Activated naive CD8-positive, alpha-beta T cell (primary cell): ENCODE results near the gene SOWAHA.

Experiments
- H3K27ac Mint-ChIP-seq: one replicate; pipeline ENCODE4 v1.8.0; 2021; ENCODE audit warnings: mixed read lengths
- H3K27me3 Mint-ChIP-seq: one replicate; pipeline ENCODE4 v1.8.0; 2021; ENCODE audit warnings: mixed read lengths
- H3K36me3 Mint-ChIP-seq: one replicate; pipeline ENCODE4 v1.8.0; 2021; ENCODE audit warnings: mixed read lengths
- H3K4me1 Mint-ChIP-seq: one replicate; pipeline ENCODE4 v1.8.0; 2021; ENCODE audit warnings: low read depth, mixed read lengths
- H3K4me3 Mint-ChIP-seq: one replicate; pipeline ENCODE4 v1.8.0; 2021; ENCODE audit warnings: mild to moderate bottlenecking, mixed read lengths
- H3K9me3 Mint-ChIP-seq: one replicate; pipeline ENCODE4 v1.8.0; 2021; ENCODE audit warnings: low read depth, mixed read lengths

SOWAHA gene

DNA sequence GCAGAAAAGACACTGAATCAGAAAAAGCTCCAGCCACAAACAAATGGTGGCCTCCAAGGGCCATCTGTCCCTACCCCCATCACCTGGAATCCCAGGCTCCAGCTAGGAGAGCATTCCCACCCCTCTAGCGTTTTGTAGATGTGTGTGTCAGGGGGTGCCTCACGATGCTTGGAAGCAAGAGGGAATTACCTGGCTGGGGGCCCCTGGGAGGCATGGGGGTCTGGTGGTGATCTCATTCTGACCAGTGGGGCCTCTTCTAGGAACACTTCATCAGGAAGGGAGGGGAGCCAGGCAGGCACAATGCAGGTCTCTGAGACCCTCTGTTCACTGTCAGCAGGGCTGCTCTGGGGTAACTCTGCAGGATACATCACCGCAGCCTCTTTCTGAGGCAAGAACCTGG lies 11.3 kb downstream of the SOWAHA start:
- H3K9me3 Mint-ChIP-seq, result no peaks in the 10 kb centered on the region
- H3K36me3 Mint-ChIP-seq, result no peaks in the 10 kb centered on the region
- H3K4me3 Mint-ChIP-seq, result peak overlapping the region; percentile 62
- peaks cover 23% of the 10 kb centered on the region for H3K27me3 Mint-ChIP-seq
- H3K27ac Mint-ChIP-seq, result no peak overlapping the region
- peaks cover 13% of the 10 kb centered on the region for H3K4me1 Mint-ChIP-seq

DNA sequence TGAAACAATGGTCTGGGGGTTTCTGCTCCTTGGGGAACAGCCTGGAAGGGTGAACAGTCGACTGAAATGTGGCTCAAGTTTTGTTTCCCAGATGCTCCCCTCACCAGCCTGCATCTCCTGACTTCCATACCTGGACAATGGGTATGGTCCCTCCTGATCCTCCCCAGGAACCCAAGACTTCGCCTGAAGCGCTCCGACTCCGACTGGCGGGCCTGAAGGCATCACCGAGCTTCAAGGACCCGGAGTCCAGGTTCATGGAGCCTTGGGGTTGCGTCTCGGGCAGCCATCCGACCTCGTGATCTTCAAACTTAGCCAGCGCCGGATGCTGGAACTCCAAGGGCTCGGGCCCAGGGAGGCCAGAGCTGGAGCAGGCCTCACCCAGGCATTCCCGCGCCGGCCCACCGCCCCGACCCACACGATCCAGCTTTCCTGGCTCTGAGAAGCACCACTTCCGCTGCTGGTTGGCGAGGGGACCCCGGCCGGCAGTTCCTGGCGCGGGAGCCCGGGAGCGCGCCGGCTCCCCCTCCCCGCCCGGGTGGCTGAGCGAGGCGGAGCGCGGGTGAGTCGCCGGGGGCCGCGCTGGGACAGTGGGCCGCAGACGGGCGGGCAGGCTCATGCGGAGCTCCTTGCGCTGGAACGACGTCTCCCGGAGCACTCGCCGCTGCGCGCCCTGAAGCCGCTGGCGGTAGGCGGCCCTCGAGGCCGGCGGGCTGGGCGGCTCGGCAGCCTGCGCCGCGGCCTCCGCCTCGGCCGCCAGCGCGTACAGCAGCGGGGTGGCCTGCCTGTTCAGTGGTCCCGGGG lies 12.1 kb downstream of the SOWAHA start:
- H3K27ac Mint-ChIP-seq, result no peak overlapping the region
- no peak overlapping the region for H3K4me3 Mint-ChIP-seq
- H3K36me3 Mint-ChIP-seq, result no peaks in the 10 kb centered on the region
- peaks cover 7% of the 10 kb centered on the region for H3K4me1 Mint-ChIP-seq
- no peaks in the 10 kb centered on the region for H3K9me3 Mint-ChIP-seq
- peaks cover 23% of the 10 kb centered on the region for H3K27me3 Mint-ChIP-seq

GRCh38 chr5:132825834-132826391 lies 12.8 kb downstream of the SOWAHA start:
- Mint-ChIP-seq H3K4me3 (peak overlapping the region; percentile 34), H3K27ac (no peak overlapping the region), H3K4me1 (peaks cover 6% of the 10 kb centered on the region)

DNA sequence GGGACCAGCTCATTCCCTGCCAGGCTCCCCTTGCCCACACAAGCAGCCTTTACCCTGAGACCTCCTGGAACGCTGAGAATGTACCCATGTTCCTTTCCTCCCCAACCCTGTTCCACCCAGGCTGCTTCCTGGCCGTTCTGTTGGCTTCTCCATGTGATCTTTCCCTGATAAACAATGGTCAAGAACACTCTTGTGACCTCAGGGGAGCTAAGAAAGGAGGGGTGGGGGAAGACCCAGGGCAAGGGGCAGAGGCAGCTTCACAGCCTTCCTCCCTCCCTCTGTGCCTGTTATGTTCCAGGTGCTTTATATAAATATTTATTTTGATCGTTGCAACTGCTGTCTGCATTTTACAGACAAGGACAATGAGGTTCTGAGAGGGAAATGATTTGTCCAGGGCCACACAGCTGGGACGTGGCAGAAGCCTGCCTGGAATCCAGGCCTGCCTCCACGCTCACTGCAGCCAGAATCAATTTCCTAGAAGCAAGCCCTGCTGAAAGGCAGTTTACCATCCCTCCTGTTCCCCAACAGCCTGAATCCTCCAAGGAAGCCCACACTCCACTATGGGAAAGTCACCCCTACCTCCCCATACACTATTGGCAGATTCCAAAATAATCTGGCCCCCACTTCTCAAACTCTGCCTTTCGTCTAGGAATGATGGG lies 13.5 kb downstream of the SOWAHA start:
- Mint-ChIP-seq H3K9me3 (no peaks in the 10 kb centered on the region), H3K4me1 (peaks cover 8% of the 10 kb centered on the region), H3K27ac (no peak overlapping the region), H3K4me3 (peak overlapping the region; percentile 52), H3K36me3 (no peaks in the 10 kb centered on the region), H3K27me3 (peaks cover 24% of the 10 kb centered on the region)

More at GRCh38 chr5:132825834-132826391, 12.8 kb downstream of the SOWAHA start:
- Mint-ChIP-seq H3K9me3 (no peaks in the 10 kb centered on the region), H3K27me3 (peaks cover 23% of the 10 kb centered on the region), H3K36me3 (no peaks in the 10 kb centered on the region)

DNA sequence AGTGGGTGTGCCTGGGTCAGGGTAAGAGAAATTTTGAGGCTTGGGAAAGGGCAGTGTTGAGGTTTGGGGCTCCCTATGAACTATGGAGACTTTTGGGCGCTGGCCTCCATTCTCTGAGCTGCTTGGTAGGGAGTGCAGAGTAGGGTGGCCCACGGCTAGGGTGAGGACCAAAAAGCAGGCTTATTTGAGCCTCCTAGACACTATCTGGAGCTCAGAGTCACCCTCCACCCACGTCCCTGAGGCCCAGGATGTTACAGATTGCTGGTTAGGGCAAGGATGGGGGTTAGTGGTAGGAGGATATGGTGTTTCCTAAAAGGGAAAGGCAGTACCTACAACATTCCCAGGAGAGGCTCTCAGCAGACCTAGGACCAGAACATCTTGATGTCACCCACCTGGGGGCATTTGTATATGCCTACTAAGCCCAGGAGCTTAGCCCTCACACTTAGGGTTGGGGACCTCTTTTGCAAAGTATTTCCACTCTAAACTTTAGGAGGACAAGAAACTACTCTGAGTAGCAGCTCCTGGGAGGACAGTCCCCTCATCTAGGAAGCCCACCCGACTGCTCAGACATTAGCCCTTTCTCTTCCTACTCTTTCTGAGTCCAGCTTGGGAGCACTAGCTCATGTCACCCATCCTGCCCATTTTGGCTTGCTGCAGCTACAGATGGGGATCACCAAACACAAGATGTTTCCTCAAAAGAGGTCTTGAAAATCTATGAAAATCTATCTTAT lies 15.0 kb downstream of the SOWAHA start:
- Mint-ChIP-seq H3K27me3 (peaks cover 24% of the 10 kb centered on the region), H3K4me3 (no peak overlapping the region), H3K27ac (no peak overlapping the region), H3K9me3 (no peaks in the 10 kb centered on the region), H3K4me1 (peaks cover 8% of the 10 kb centered on the region), H3K36me3 (no peaks in the 10 kb centered on the region)

- Mint-ChIP-seq H3K27ac (peak overlapping the region; percentile 50), H3K4me1 (peaks cover 8% of the 10 kb centered on the region), H3K9me3 (no peaks in the 10 kb centered on the region), H3K36me3 (no peaks in the 10 kb centered on the region), H3K27me3 (peaks cover 22% of the 10 kb centered on the region), H3K4me3 (peak overlapping the region; percentile 84)
Observed at GRCh38 chr5:132828846-132829494, 15.9 kb downstream of the SOWAHA start.

DNA sequence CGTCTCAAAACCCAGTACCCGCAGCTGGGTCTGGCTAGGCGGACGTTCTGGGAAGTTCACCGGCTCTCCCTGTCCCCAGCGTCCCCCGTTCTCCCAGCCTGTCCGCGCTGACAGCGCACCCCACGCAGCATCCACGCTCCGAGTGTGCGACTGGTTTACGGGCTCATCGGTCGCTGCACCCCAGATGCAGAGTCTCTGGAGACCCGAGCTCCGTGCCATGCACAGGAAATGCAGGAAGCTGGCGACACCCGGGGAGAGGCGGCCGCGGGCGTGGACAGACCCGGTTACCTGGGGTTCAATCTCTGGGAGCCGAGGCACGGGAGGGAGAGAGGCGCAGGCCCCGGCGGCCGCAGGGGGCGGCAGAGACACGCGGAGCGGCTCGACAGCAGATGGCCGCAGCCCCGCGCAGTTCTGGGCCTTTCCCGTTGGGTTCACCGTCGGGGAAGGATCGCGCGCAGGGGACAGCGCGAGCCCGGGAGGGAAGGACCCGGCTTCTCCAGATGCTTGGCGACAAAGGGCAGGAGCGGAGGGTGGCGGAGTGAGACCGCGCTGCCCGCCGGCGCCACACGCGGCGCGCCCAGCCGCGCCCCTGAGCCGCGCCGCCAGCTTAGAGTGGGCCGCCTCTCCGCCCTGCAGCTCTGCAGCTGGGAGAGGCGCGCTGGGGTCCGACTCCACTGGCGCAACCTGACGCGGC lies 16.8 kb downstream of the SOWAHA start:
- peaks cover 25% of the 10 kb centered on the region for H3K27me3 Mint-ChIP-seq
- H3K27ac Mint-ChIP-seq, result no peak overlapping the region
- H3K4me1 Mint-ChIP-seq, result peaks cover 8% of the 10 kb centered on the region
- H3K36me3 Mint-ChIP-seq, result no peaks in the 10 kb centered on the region
- H3K4me3 Mint-ChIP-seq, result peak overlapping the region; percentile 84
- no peaks in the 10 kb centered on the region for H3K9me3 Mint-ChIP-seq

DNA sequence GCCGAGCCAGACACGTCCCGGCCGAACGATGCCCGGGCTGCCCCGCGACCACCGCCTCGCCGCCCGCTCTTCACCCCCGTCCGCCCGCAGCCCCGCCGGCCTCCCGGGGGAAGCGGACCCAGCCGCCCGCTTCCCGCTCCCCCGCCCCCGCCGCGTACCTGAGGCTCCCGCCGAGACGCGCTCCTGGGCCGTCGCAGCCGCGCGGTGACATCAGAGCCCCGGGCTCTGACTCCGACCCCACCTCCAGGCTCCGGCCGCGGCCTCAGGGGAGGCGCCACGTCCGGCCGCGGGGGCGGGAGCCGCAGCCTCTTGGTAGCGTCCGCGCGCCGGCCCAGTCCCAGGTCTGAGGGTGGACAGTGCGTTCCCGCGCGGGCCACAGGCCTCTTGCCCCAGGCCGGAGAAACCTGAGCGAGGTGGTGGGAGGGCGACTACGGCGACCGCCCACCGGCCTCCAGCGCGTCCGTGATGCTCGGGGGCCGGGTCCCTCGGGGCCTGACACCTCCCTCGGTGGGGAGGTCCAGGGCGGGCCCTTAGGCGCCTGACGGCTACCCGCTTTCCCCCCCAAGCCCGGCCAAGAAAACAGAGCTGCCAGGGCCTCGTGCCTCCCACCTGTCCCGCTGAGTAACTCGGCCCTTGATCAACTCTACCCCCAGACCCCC lies 17.5 kb downstream of the SOWAHA start, which contains the start of gene SHROOM1:
Gene SHROOM1, minus strand, starts transcription at position 212 of the 659 bp plus-strand sequence. CDS start 4,507 bp downstream, outside the sequence.
- Mint-ChIP-seq H3K27ac (no peak within 1 kb of the TSS), H3K27me3 (peaks cover 25% of the 10 kb centered on the region)

GRCh38 chr5:132831095-132831860 lies 18.2 kb downstream of the SOWAHA start:
- Mint-ChIP-seq H3K4me3 (peak overlapping the region; percentile 81), H3K36me3 (no peaks in the 10 kb centered on the region), H3K27me3 (peaks cover 25% of the 10 kb centered on the region), H3K9me3 (no peaks in the 10 kb centered on the region), H3K27ac (no peak overlapping the region), H3K4me1 (peaks cover 8% of the 10 kb centered on the region)

More for the DNA sequence above, 17.5 kb downstream of the SOWAHA start, which contains the start of gene SHROOM1:
- peaks cover 8% of the 10 kb centered on the region for H3K4me1 Mint-ChIP-seq
- H3K36me3 Mint-ChIP-seq, result no peaks in the 10 kb centered on the region
- H3K9me3 Mint-ChIP-seq, result no peaks in the 10 kb centered on the region
- H3K4me3 Mint-ChIP-seq, result peak within 1 kb of the TSS; percentile 84

DNA sequence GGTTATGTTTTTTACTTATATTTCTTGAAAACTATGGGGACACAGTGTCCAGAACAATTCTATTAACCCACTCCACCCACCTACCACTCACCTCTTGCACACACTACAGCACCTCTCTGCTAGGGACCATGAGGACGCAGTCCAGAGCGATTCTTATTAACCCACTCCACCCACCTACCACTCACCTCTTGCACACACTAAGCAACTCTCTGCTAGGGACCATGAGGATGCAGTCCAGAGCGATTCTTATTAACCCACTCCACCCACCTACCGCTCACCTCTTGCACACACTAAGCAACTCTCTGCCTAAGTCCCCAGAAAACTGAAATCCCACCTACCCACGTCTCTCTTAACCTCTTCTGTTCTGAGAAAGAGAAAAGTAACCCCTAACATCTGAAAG lies 19.5 kb downstream of the SOWAHA start:
- Mint-ChIP-seq H3K27ac (no peak overlapping the region), H3K4me3 (no peak overlapping the region), H3K4me1 (peaks cover 8% of the 10 kb centered on the region)

GRCh38 chr5:132834057-132834456 lies 21.0 kb downstream of the SOWAHA start:
- Mint-ChIP-seq H3K4me3 (no peak overlapping the region), H3K27ac (no peak overlapping the region), H3K9me3 (no peaks in the 10 kb centered on the region), H3K36me3 (no peaks in the 10 kb centered on the region), H3K4me1 (peaks cover 6% of the 10 kb centered on the region), H3K27me3 (peaks cover 9% of the 10 kb centered on the region)

More for the DNA sequence above, 19.5 kb downstream of the SOWAHA start:
- Mint-ChIP-seq H3K9me3 (no peaks in the 10 kb centered on the region), H3K27me3 (peaks cover 16% of the 10 kb centered on the region), H3K36me3 (no peaks in the 10 kb centered on the region)

DNA sequence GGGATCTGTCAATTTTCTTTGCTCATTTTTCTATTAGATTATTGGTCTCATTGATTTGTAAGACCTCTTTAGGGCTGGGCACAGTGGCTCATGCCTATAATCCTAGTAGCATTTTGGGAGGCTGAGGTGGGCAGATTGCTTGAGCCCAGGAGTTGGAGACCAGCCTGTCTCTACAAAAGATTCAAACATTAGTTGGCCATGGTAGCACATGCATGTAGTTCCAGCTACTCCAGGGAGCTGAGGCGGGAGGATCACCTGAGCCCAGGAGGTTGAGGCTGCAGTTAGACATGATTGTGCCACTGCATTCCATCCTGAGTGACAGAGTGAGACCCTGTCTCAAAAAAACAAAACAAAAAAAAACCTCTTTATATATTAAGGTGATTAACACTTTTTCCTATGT lies 23.8 kb downstream of the SOWAHA start:
- Mint-ChIP-seq H3K36me3 (no peaks in the 10 kb centered on the region), H3K4me1 (no peaks in the 10 kb centered on the region), H3K9me3 (no peaks in the 10 kb centered on the region), H3K4me3 (no peak overlapping the region), H3K27me3 (peaks cover 4% of the 10 kb centered on the region), H3K27ac (no peak overlapping the region)

DNA sequence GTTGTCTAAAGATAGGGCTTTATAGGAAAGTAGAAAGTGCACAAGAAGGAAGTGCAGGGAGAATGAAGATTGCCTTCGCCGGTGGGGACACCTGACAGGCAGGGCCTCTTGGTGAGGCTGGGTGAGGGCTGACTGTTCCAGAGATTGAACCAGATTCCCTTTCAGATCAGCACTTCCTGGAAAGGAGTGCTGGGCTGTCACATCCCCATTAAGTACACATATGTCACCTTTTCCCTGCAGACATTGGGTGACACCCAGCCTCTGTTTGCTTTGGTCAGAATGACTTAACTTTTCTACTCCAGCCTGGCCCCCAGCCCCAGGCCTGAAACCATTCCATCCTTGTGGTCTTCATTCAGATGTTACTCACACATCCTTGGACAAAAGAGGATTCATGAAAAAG lies 24.8 kb downstream of the SOWAHA start:
- Mint-ChIP-seq H3K36me3 (no peaks in the 10 kb centered on the region), H3K4me3 (no peak overlapping the region), H3K27me3 (peaks cover 4% of the 10 kb centered on the region), H3K4me1 (no peaks in the 10 kb centered on the region), H3K27ac (no peak overlapping the region), H3K9me3 (no peaks in the 10 kb centered on the region)
